Stimulated activated CD4-positive, alpha-beta T cell treated with anti-CD3 and anti-CD28 coated beads, TNF-alpha, amount 100 ng/mL, for 4 hours (primary cell): ENCODE measurements around the gene SMAD2.

ENCODE experiments used
- DNase-seq, 3 experiments: peaks; one replicate each; pipeline ENCODE4 v3.0.0-alpha.2; 2020; ENCODE audit warnings: low read depth in 3 of 3

SMAD2 gene

DNA sequence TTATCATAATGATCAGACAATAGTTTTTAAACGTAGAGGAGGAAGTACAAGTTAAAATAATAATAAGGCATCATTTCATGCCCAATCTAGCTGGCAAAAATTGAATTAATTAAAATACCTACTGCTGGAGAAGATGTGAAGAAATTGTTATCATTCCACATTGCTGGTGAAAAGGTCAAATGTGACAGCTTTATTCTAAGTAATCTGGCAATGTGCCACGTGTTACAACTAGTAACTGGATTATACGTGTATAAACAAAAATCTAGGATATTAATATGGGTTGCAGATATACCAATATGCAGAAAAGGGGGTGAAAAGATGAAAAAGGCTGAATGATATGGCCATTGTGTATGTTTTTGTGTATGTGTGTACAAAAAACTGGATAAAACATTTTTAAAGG is 32.4 kb downstream of the SMAD2 start:
- DNase-seq = no peak

DNA sequence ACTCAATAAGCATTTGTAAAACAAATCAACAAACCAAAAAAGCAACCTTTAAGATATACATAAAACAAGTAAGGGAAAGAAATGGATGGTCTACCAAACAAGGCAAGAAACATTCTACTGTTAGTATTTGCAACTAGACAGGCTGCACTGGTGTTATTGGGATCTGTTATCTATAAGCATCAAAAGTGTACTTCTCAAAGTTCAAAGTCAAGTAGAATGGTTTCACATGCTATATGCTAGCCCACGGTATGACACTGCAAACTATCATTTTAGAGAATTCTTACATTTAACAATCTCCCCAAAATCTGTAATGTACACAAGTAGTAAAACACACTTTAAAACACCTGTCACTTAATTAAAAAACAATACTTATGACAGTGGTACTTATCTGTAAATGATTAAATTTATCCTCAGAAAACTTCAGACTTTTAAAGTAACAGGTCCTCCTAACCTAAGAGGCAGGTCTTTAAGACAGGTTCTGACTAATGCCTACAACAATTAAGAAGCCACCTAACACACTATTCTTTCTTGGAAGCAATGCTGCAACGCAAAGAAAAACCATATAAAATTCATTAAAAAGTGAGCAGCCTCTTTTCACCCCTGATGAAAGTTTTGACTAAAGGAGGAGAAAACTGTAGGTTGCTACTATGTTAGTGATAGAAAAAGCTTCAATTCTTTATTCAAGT is 34.8 kb downstream of the SMAD2 start:
- no peak for DNase-seq

DNA sequence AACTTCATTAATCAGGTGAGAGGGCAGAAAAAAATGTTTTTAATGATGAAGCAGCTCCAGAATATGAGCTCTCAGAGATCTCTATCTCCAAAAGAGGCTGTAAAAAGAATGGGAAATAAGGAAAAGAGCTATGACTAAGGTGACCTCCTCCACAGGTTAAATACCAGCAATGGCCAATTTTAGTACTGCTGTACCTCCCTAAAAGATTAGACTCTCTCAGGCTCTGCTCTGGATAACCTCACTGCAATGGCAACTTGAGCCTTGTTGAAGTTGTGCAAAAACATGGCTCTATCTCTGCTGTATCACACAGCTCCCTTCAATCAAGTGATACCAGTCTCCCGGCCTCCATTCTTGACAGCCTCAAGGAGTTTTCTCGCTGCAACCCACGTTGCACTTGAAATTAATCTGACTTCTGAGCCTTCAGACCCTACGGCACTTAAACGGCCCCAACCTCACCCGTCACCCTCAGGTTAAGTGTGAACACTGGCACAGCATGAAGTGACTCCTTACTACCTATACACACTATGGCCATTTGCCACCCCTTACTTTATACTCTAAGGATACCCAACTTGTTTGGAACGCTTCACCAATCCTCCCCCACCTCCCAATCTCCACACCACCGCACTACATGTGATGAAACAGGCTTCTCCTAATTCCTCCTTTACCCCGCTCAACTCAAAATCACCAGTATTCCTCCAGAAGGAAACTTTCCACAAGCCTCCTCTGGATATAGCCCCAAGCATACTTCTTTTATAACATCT is 36.3 kb downstream of the SMAD2 start:
- DNase-seq = no peak

DNA sequence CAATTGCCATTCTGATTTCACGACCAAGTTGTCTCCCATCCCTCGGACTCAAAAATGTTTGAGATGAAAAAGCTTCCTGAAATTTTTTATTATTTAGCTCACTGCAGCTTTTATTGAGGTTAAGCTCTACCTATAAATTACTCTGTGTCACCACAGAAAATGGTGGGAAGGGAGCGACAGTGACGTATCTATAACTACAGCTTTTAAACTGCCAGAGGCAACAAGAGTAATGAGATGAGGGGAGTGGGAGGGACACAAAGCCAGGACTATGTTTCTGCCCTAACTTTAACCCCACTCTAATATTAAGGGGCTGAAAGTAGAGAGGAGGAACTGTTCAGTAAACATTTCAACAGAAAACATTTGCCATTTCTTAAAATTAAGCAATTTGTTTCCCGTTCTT is 37.4 kb downstream of the SMAD2 start:
- DNase-seq = no peak

DNA sequence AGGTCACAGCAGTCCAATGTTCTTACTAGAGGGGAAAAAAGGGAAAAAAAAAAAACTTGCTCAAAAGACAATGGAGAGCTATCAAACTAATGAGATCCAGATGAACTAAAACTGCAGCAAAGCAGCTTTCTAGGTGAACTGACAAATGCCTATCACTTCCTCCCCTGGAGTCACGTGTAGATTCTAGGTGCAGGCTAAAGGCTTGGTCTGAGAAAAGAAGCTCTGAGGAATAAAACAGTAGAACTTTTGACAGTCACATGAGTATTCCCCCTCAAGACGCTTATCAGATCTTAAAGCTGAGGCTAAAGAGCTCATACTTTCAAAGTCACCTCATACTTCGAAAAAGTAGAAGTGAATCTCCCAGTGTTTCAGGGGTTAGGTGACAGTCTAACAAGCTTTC is 42.3 kb downstream of the SMAD2 start:
- no peak for DNase-seq

DNA sequence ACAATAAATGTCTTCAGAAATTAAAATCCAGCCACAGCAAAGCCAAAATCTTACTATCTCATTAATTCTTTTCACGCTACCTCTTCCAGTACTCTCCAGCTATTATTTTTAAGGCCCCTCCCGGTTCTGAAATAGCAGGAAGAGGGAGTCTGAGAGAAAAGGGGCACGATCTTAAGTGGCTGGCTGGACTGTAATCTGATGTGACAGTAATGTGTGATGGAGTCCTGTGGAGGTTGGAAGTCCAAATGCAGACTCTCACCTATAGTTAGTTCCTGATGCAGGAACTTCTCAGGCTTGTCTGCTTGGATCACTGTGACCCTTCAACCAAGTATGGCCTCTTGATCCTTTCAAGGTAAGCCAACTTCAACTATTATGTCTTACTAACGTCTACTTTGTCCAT is 43.2 kb downstream of the SMAD2 start:
- DNase-seq = no peak

DNA sequence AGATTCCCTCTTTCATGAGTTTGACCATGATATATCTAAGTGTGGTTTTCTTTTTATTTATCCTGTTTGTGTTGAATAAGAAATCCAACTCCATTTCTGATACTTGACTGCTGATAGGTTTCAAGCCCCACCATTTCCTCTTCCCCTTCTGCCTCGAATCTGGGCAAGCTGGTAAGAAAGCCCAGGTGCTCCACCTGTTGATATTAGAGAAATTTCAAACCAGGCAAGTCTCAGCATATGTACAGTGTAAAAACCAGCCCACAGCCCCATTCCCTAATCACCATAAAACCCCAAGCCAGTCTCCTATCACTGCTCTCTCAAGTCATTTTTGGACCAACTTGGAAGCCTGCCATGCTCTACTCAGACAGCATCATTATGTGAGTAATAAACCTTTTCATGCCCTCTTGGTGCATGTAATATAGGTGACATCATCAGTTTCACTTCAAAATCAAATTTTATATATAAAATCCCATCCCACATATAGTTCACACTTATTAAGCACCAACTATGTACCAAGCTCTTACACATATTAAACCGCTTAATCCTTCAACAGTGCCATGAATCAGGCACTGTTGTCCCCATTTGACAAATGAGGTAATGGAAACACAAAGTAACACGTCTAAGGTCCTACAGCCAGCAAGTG is 46.6 kb downstream of the SMAD2 start:
- DNase-seq = no peak

DNA sequence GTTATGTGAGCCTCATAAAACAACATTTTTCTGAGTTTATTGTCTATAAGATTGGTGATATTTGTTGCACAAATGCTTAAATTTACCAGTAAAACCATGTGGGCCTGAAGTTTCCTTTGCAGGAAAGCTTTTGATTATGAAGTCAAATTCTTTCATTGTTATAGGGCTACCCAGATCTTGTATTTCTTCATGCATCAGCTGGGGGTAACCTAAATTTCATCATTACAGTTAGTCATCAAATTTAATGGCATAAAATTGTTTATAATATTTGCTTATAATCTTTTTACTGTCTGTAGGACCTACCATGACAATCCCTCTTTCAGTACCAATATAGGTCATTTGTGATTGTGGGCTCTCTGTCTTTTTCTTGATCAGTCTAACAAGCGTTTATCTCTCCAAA is 47.8 kb downstream of the SMAD2 start:
- DNase-seq = no peak

DNA sequence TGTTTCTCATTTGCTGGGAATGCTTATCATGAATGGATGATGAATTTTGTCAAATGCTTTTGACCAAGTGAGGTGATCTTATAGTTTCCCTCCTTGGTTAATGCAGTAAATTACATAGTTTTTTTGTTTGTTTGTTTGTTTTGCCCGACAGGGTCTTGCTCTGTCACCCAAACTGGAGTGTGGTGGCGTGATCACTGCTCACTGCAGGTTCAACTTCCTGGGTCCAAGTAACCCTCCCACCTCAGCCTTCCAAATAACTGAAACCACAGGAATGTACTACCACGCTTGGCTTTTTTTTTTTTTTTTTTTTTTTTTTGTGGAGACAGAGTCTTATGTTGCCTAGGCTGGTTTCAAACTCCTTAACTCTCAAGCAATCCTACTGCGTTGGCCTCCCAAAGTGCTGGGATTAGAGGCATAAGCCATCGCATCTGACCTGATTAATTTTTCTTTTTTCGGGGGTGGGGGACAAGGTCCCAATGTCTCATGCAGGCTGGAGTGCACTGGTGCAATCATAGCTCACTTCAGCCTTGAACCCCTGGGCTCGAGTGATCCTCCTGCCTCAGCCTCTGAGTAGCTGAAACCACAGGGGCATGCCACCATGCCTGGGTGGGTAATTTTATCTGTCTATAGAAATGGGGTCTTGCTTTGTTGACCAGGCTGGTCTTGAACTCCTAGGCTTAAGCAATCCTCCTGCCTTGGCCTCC is 48.6 kb downstream of the SMAD2 start:
- no peak for DNase-seq

DNA sequence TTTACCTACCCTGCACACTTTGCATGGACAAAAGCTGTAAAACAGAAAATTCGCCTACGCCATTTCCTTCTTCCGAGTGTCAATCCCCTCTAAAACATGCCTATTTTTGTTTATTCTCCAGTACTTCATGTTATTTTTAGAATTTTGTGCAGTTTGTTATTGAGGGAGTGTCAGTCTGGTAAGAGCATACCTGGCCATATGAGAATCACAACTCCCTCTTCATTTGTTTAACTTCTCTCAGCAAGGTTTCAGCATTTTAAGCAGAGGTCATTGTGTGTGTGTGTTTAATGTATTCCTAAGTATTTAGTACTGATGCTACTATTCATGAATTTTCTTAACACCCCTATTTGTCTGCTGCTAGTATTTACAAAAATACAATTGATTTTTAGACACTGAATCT is 49.4 kb downstream of the SMAD2 start:
- DNase-seq = no peak

DNA sequence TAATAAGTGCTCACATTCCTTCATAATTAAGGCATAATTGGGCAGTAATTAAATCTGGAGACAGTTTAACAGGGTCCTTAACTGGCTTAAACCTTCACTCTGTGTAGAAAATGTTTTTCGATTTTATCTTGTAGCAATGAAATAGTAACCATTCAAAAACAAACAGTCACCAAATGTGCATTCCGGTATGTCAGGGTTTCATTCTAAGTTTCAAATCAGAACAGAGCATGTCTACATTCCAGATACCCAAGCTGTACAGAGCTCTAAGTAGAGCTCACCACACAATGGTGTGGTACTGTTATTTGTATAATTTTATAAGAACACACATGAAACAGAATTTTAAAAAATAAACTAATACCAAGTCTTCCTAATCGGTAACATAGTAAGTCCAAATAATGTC is 52.6 kb downstream of the SMAD2 start:
- DNase-seq = no peak

DNA sequence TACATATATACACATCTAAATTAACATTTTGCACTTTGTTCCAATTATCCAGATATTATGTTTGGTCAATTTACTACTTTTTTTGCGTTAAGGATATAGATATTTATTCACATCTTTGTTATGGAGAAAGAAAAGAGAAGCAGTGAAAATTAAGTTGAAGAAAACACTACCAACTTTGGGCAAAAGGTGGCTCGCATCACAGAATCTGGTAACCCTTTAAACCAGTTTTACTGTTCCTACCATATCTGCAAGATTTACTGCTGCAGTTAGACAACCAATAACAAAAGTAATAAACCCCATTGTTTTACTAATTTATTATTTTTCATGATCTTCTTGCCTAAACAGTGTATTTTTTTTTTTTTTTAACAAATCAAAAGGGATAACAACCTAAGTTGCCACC is 53.6 kb downstream of the SMAD2 start:
- DNase-seq = no peak

DNA sequence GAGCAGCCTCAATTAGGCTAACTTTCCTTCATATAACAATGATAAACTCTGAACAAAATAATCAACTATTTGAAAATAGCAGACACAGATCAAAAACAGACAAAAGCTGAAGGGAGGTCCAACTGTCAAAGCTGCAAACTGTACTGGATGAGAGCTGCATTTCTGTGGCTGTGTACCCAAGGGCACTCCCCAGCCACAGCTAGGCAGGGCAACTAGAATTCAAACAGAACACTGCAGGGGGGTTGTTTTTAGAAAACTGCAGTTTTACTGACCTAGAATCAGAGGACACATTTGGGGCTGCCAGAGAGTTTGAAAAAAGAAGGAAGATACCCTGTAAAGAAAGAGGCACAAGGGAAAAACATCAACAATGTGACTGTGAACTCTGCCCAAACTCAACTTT is 56.8 kb downstream of the SMAD2 start:
- DNase-seq = no peak

DNA sequence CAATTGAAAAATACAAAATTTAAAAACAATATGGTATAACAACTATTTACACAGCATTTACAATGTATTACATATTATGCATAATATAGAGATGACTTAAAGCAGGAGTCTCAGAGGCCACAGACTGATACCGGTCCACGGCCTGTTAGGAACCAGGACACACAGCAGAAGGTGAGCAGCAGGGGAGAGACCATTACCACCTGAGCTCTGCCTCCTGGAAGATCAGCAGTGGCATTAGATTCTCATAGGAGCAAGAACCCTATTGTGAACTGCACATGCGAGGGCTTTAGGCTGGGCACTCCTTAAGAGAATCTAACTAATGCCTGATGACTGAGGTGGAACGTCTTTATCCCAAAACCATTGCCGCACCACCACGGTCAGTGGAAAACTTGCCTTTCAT is 58.0 kb downstream of the SMAD2 start:
- no peak for DNase-seq

DNA sequence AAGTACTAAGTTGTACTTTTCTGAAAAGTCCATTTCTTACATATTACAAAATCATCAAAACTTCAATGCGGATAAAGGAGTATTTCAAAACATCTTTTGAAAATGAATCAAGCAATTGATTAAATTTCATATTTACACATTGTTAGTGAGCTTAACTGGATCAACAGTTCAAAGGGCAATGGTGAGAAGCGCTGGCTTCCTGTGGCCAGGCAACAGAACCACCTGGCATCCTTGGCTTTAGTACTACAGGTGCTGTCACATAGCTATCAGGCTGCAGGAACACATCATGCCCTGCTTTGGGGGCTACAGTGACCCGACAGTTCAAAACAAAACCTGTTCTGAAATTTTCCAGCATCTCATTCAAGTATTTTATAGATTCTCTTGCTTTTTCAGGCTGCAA is 59.2 kb downstream of the SMAD2 start:
- DNase-seq = no peak

DNA sequence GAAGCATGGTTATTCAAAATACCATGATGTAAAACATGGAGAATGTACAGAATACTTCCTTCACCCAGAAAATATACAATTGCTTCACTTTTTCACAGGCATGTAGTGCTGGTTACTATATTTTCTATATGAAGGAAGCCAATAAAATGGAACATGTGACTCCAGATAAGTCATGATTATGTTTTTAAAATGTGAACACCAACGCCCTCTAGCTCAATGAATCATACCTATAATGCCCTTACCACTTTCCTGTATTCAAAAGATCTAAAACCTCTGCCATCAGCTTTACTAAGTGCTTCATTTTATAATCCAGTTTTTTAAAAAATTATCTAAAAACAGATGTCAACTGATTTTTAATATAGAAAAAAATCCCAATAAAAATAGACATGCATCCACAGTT is 59.9 kb downstream of the SMAD2 start:
- DNase-seq = no peak

DNA sequence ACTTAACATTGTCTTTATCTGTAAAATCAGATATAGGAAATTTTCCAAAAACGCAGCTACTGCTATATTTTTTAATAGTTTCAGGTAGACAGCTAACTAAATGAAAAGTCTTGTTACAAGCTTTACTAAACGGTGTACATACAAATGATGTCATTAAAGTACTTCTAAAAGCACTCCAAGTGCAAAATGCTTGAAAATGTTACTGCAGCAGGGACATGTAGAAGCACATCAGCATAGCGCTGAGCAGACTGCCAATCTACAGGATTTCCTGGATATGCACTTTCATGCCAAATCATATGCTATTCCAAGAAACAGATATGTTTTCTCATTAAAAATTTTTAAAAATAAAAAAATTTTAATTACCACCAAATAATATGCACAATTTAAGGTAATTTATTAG is 61.7 kb downstream of the SMAD2 start:
- no peak for DNase-seq

DNA sequence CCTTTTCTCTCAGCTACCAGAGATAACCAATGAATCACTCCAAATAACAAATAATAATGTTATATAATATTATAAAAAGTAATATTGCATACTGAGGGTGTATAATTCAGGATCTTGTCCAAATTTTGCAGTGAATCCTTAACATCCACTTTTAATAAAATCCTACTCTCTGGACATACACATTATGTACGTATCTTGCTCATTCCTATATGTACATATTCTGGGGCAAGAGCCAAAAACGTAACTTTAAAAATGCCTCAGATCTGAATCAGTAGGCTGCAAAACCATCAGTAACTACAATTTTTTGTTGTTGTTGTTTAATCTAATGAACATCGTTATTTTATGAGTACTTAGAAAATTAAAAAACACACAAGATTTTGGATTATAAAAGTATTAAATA is 65.3 kb downstream of the SMAD2 start:
- no peak for DNase-seq

DNA sequence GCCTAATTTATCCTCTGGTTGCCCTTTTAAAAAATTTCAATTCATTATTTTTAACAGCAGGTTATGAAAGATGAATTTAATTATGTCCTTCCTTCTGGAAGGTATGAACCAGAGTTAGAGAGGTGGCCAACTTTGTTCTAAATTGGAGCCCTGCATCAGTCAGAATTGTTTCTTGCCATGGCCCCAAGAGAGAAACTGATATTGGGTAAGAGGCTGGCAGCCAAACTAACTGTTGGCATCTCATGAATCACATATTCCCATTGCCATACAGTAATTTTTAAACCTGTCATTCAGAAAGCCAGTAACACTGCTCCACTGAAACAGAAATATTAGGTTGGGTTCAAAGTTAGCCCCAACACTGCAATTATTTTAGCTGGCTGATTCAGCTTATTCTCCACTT is 67.4 kb downstream of the SMAD2 start:
- DNase-seq = no peak

DNA sequence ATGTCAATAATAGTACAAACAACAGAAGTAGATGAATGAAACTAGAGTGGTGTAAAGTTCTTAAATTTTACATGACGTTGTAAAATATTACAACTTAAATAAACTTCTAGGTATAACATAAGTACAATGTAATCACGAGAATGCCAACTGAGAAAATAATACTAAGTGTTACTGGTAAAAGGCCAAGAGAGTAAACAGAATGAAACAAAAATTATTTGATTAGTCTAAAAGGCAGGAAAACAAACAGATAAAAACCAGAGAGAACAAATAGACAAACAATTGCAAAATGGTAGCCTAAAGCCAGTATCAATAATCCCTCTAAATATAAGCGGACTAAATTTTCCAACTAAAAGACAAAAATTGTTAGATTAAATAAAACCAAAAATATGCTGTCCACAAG is 71.9 kb downstream of the SMAD2 start:
- no peak for DNase-seq

DNA sequence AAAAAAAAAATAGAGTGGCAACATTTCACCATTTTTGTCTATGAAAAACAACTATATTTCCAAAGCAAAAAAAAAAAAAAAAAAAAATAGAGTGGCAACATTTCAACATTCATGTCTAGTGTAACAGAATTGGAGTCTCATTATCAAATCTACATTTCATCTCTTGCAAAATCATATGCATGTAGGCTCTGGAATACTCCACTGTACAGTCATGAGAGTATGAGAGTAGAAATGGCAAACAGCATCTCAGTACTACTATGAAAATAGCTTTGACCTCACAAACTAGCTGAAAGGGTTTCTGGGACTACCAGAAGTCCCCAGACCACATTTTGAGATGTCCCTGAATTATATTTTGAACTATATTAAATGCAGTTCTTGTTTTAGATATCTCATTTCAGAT is 82.8 kb downstream of the SMAD2 start:
- no peak for DNase-seq

DNA sequence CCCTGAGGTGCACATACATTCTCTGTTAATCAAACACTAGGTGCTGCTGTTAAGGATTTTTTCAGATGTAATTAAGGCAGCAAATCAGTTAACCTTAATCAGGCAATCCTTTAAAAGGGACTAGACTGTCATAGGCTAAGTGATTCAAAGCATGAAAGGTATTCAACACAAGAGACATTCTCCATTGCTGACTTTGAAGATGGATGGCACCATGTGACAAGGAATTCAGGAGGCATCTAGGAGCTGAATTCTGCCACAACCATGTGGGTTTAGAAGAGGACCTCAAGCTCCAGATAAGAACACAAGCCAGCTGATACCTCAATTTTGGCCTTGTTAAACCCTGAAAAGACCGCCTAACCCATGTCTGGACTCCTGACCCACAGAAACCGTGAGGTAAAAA is 84.0 kb downstream of the SMAD2 start:
- no peak for DNase-seq
